HG02938 (cell line): ENCODE data around the gene OR1A2.
"Not testable (repeated sequence)": the region's sequence is repeated elsewhere in the genome, so short reads cannot be mapped to it uniquely, and the experiment has no call there.

Experiments used
- ATAC-seq: cut with Tn5 transposase; IDR thresholded peaks from one replicate; pipeline ENCODE4 v1.9.1; 2021; ENCODE audit warnings: mild to moderate bottlenecking, moderate library complexity; ENCODE audit not compliant: unreplicated experiment

Gene OR1A2

GRCh38 chr17:3197219-3197618, at the start of gene OR1A2:
OR1A2 (plus strand) TSS chr17:3197519; CDS start chr17:3197519, 0 bp downstream.
- no peak for ATAC-seq

- no peak for ATAC-seq
These were observed 40.1 kb upstream of the OR1A2 start for GRCh38 chr17:3157218-3157617.

GRCh38 chr17:3167574-3167973, 29.7 kb upstream of the OR1A2 start:
- no peak for ATAC-seq

- ATAC-seq: no peak
These were observed 7.4 kb upstream of the OR1A2 start for GRCh38 chr17:3189961-3190360.

GRCh38 chr17:3207367-3207766, 10.0 kb downstream of the OR1A2 start, which contains the start of gene OR1A1:
OR1A1 (plus strand) TSS chr17:3207667; CDS start chr17:3215621, 7,954 bp downstream.
- ATAC-seq: no peak

- ATAC-seq: no peak
These were observed 11.2 kb downstream of the OR1A2 start for GRCh38 chr17:3208484-3208883.

- ATAC-seq: no peak
These were observed 15.7 kb downstream of the OR1A2 start for GRCh38 chr17:3213001-3213400.

- no peak for ATAC-seq
These were observed 16.3 kb downstream of the OR1A2 start for GRCh38 chr17:3213587-3213986.

- ATAC-seq: not testable (repeated sequence)
These were observed 22.7 kb downstream of the OR1A2 start for GRCh38 chr17:3219978-3220377.

GRCh38 chr17:3221850-3222249, 24.5 kb downstream of the OR1A2 start:
- no peak for ATAC-seq

GRCh38 chr17:3222505-3222904, 25.2 kb downstream of the OR1A2 start:
- ATAC-seq: no peak

GRCh38 chr17:3224721-3225352, 27.5 kb downstream of the OR1A2 start:
- ATAC-seq: not testable (repeated sequence)

- ATAC-seq: not testable (repeated sequence)
These were observed 35.0 kb downstream of the OR1A2 start for GRCh38 chr17:3232300-3232699.

GRCh38 chr17:3238685-3239084, 41.4 kb downstream of the OR1A2 start:
- ATAC-seq: not testable (repeated sequence)

GRCh38 chr17:3241044-3241443, 43.7 kb downstream of the OR1A2 start:
- not testable (repeated sequence) for ATAC-seq

- not testable (repeated sequence) for ATAC-seq
These were observed 47.5 kb downstream of the OR1A2 start for GRCh38 chr17:3244841-3245240.
